Right lobe of liver (tissue), 4 donors: ENCODE measurements around the gene SLCO3A1.

Experiments
- CTCF ChIP-seq, 4 donors: fragments of 200-600 bp in 3 of 4; fragments of 450-650 bp in 1 of 4; IDR thresholded peaks; one replicate each; pipeline versions ENCODE4 v1.5.1 to v1.8.0; 2016 to 2022; ENCODE audit warnings: antibody characterized with exemption in 4 of 4, mild to moderate bottlenecking in 2 of 4
- POLR2A ChIP-seq: fragments of 450-650 bp; IDR thresholded peaks from one replicate; pipeline ENCODE4 v1.6.1; 2017; ENCODE audit warnings: antibody characterized with exemption, mild to moderate bottlenecking
- donor health status: DM: no; HTN: no; CAD: no.
- donor health status: DM: no; HTN: no; CAD: no.
- donor health status: DM: no; HTN: yes; CAD: no.

- no peak for TF ChIP-seq CTCF (IDR thresholded peaks at IDR 0.05)
- TF ChIP-seq POLR2A, result no peak
Measured at GRCh38 chr15:91950054-91950453, 96.5 kb downstream of the SLCO3A1 start.
